ENCODE measurements around the gene SPRED2.

SPRED2 gene

DNA sequence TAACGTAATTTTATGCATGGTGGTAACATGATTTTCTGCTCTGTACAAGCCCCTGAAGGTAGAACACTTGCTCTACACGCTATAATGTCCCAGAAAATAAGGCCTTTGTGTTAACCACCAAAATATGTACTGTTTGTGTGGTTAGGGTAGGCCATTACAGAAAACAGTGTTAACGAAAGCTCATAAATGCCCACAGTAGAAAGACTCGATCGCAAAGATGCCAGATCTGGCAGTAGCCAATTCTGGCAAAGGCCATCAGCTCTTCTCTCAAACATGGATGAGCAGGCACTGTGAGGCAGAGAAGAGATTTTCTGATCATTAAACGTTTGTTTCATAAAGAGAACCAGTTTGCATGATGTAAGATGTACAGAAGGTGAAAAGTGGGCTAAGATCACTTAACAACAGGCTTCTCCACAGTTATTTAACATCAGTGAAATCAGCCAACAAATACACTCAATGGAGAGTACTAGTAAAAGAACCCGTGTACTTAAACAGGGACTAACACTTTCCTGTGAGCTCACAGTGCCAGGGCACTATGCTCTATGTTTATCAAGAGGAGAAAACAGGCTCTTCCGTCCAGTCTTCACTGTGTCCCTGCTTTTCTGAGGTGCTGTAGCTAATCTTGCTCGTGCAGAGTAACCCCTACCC, 80.3 kb downstream of the SPRED2 start:
- Histone ChIP-seq H3K27me3 (replicated peaks; ENCODE audit: control insufficient read depth, insufficient read depth, low read length) (no peaks in the 10 kb centered on the region; the same call in 1 of the 2 replicates), H3K36me3 (ENCODE audit: control insufficient read depth, insufficient read depth, low read length) (no peaks in the 10 kb centered on the region), H3K4me3 (replicated peaks; ENCODE audit: low read depth, low read length) (no peak overlapping the region)
- TF ChIP-seq, protein P1, sequence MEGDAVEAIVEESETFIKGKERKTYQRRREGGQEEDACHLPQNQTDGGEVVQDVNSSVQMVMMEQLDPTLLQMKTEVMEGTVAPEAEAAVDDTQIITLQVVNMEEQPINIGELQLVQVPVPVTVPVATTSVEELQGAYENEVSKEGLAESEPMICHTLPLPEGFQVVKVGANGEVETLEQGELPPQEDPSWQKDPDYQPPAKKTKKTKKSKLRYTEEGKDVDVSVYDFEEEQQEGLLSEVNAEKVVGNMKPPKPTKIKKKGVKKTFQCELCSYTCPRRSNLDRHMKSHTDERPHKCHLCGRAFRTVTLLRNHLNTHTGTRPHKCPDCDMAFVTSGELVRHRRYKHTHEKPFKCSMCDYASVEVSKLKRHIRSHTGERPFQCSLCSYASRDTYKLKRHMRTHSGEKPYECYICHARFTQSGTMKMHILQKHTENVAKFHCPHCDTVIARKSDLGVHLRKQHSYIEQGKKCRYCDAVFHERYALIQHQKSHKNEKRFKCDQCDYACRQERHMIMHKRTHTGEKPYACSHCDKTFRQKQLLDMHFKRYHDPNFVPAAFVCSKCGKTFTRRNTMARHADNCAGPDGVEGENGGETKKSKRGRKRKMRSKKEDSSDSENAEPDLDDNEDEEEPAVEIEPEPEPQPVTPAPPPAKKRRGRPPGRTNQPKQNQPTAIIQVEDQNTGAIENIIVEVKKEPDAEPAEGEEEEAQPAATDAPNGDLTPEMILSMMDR (IDR thresholded peaks at IDR 0.05; ENCODE audit: insufficient read depth, low read length, poor library complexity, severe bottlenecking) = no peak
- DNase-seq (ENCODE audit: extremely low read depth, insufficient read length) = no peak

DNA sequence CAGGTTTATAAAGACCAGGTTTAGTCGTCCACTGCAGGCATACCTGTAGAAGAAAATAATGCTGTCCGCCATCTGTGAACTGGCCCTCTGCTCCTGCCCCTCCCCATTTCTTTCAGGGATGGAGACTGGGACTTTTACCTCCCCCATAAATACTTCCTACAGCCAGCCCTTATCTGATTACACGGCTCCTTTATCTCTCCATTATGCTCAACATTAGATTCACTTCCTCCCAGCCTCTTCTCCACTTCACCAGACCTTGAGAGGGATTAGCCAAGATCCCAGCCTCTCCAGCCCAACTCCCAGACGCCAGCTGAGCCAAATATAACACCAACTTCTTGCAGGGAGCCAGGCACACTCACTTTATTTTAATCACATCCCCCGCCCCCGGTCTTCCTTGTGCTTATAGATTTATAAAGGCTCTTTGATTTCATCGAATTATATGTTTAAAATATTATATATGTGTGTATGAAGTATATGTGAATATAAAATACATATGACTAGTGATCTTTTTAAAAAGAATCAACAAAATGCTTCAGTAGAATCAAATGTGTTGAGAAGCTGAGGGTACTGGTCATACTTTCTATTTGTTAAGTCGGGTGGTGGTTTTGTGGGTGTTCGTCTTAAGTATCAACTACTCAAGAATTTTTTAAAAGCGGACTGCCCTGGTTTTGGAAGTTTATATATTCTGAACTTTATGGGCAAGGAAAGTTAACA, 81.0 kb downstream of the SPRED2 start:
- Histone ChIP-seq H3K4me3 (replicated peaks; ENCODE audit: low read depth, low read length) (no peak overlapping the region), H3K36me3 (ENCODE audit: control insufficient read depth, insufficient read depth, low read length) (no peaks in the 10 kb centered on the region), H3K27me3 (replicated peaks; ENCODE audit: control insufficient read depth, insufficient read depth, low read length) (no peaks in the 10 kb centered on the region; the same call in 1 of the 2 replicates)
- DNase-seq (ENCODE audit: extremely low read depth, insufficient read length) = no peak
- TF ChIP-seq, protein P1 (IDR thresholded peaks at IDR 0.05; ENCODE audit: insufficient read depth, low read length, poor library complexity, severe bottlenecking) = no peak

DNA sequence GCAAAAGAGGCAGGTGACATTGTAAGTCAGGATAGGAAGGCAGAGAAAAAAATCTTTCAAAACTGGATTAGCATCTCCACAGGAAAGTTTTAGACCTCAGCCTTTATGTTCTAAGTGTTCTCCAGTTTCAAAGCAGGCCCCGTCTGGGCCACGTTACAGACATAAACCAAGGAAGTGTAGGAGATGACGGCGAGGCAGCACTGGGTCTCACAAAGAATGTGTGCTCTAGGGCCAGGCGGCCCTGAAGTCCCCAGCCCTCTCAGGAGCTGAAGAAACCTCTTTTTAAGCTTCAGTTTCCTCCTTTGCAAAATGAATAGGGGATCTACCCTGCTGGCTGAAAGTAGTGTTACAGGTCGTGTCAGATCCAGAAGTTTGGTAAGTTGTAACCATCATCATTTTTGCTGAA, 81.7 kb downstream of the SPRED2 start:
- H3K4me3 ChIP-seq (replicated peaks; ENCODE audit: low read depth, low read length) = no peak overlapping the region
- H3K27me3 ChIP-seq (replicated peaks; ENCODE audit: control insufficient read depth, insufficient read depth, low read length) = no peaks in the 10 kb centered on the region; the same call in 1 of the 2 replicates
- peak; percentile 61 for DNase-seq (ENCODE audit: extremely low read depth, insufficient read length)
- no peaks in the 10 kb centered on the region for H3K36me3 ChIP-seq (ENCODE audit: control insufficient read depth, insufficient read depth, low read length)
- TF ChIP-seq, protein P1 (IDR thresholded peaks at IDR 0.05; ENCODE audit: insufficient read depth, low read length, poor library complexity, severe bottlenecking) = peak; percentile 37

DNA sequence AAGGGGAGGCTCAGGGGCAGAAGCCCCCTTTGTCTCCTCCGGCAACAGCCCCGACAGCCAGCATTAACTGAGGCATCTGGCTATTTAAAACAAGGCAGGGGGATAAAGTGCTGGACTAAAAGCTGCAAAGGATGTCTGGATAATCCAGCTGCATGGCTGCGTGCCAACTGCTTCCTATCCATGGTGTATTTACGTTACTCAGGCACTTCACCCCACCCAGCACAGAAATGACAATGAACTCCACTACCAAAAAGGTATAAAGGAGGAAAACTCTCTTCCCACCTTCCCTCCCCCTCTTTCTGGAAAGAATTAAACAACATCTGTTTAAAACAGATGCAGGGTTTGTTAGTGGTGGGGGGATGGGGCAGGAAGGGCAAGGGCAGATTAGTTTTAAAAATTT, 82.5 kb downstream of the SPRED2 start:
- no peak for DNase-seq (ENCODE audit: extremely low read depth, insufficient read length)
- Histone ChIP-seq H3K4me3 (replicated peaks; ENCODE audit: low read depth, low read length) (no peak overlapping the region), H3K27me3 (replicated peaks; ENCODE audit: control insufficient read depth, insufficient read depth, low read length) (no peaks in the 10 kb centered on the region; the same call in 1 of the 2 replicates), H3K36me3 (ENCODE audit: control insufficient read depth, insufficient read depth, low read length) (no peaks in the 10 kb centered on the region)
- TF ChIP-seq, protein P1 (IDR thresholded peaks at IDR 0.05; ENCODE audit: insufficient read depth, low read length, poor library complexity, severe bottlenecking) = no peak

DNA sequence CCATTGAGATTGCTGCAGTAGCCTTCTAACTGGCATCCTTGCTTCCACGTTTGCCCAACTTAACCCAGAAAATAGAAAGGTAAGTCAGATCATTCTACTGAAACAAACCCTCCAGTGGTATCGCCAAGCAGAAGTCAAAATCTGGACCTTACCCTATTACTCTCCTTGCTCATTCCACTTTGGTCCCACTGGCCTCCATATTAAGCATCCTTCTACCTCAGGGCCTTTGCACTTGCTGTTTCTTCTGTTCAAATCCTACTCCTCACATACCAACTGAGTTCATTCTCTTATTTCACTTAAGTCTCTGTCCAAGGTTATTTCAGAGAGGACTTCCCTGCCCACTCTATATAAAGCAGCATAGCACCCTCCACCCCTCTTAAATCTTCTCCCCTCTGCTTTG, 84.5 kb downstream of the SPRED2 start:
- Histone ChIP-seq H3K27me3 (replicated peaks; ENCODE audit: control insufficient read depth, insufficient read depth, low read length) (no peaks in the 10 kb centered on the region; the same call in 1 of the 2 replicates), H3K36me3 (ENCODE audit: control insufficient read depth, insufficient read depth, low read length) (no peaks in the 10 kb centered on the region), H3K4me3 (replicated peaks; ENCODE audit: low read depth, low read length) (no peak overlapping the region)
- no peak for DNase-seq (ENCODE audit: extremely low read depth, insufficient read length)
- TF ChIP-seq, protein P1 (IDR thresholded peaks at IDR 0.05; ENCODE audit: insufficient read depth, low read length, poor library complexity, severe bottlenecking) = no peak
